SK-N-SH (cell line): ENCODE measurements around the gene TNFRSF12A. TPM values are rescaled to one million over a fixed set of nuclear protein-coding genes. Genes with fewer than 3 reads are reported as not detected.

ENCODE experiments used
- CTCF ChIA-PET: fragments of 300-600, 350-600 bp; formaldehyde crosslinking; extraction: SDS; loops from one replicate; lab custom pipeline; 2021; lab: Yijun Ruan, JAX
- POLR2A ChIA-PET: fragments of 350-600 bp; sonication (Branson Sonifier 250); formaldehyde crosslinking; extraction: SDS; loops from one replicate; lab custom pipeline; 2020; ENCODE audit warnings: antibody characterized with exemption, inconsistent platforms; lab: Yijun Ruan, JAX
- DNase-seq: peaks from one replicate; pipeline ENCODE4 v3.0.0; 2012
- H2AFZ ChIP-seq: fragments of 200-600 bp; sonication (generic); 2 replicates; pipeline ENCODE4 v1.8.1; 2016; ENCODE audit warnings: antibody characterized with exemption, mild to moderate bottlenecking, low read depth
- H3F3A ChIP-seq: fragments of 200-600 bp; sonication (generic); replicated peaks from 2 replicates; pipeline ENCODE3; 2016; ENCODE audit warnings: antibody characterized with exemption, mild to moderate bottlenecking; ENCODE audit not compliant: insufficient read depth
- H3K27ac ChIP-seq, 2 experiments: fragments of 200-500 bp in 1 of 2; fragments of 200-600 bp in 1 of 2; sonication (Bioruptor generic) in 1 of 2; sonication (generic), shearing (Covaris generic) in 1 of 2; 2 replicates each; pipeline versions ENCODE4 v1.5.1 to v1.6.1; 2014 to 2016; ENCODE audit warnings: low read depth in 2 of 2, inconsistent platforms in 1 of 2, low read length in 1 of 2, mild to moderate bottlenecking in 1 of 2, mixed read lengths in 1 of 2
- H3K27me3 ChIP-seq: fragments of 200-600 bp; sonication (generic), shearing (Covaris generic); 2 replicates; pipeline ENCODE4 v1.6.1; 2016; ENCODE audit warnings: mixed run types; ENCODE audit not compliant: insufficient read depth
- H3K36me3 ChIP-seq, 2 experiments: fragments of 200-500 bp in 1 of 2; fragments of 200-600 bp in 1 of 2; sonication (Bioruptor generic) in 1 of 2; sonication (generic) in 1 of 2; replicated peaks in 1 of 2; 2 replicates each; pipeline versions ENCODE3 to v1.5.1; 2014 to 2016; ENCODE audit warnings: low read length in 1 of 2, mild to moderate bottlenecking in 1 of 2; ENCODE audit not compliant: insufficient read depth in 2 of 2, control insufficient read depth in 1 of 2
- H3K4me1 ChIP-seq, 2 experiments: fragments of 200-500 bp in 1 of 2; fragments of 200-600 bp in 1 of 2; sonication (Bioruptor generic) in 1 of 2; sonication (generic), shearing (Covaris generic) in 1 of 2; 2 replicates each; pipeline versions ENCODE4 v1.5.1 to v1.6.1; 2014 to 2016; ENCODE audit warnings: low read depth in 1 of 2, low read length in 1 of 2, mixed run types in 1 of 2; ENCODE audit not compliant: insufficient read depth in 2 of 2, control insufficient read depth in 1 of 2
- H3K4me2 ChIP-seq: fragments of 200-600 bp; sonication (generic), shearing (Covaris generic); 2 replicates; pipeline ENCODE4 v1.6.1; 2017; ENCODE audit warnings: mixed run types
- H3K4me3 ChIP-seq, 2 experiments: fragments of 200-500 bp in 1 of 2; fragments of 200-600 bp in 1 of 2; sonication (Bioruptor generic) in 1 of 2; sonication (generic), shearing (Covaris generic) in 1 of 2; 2 replicates each; pipeline versions ENCODE4 v1.5.1 to v1.8.1; 2014 to 2016; ENCODE audit warnings: low read depth in 2 of 2, inconsistent platforms in 1 of 2, low read length in 1 of 2, mild to moderate bottlenecking in 1 of 2, mixed read lengths in 1 of 2, moderate library complexity in 1 of 2
- H3K79me2 ChIP-seq: fragments of 200-600 bp; sonication (generic); 2 replicates; pipeline ENCODE4 v1.8.1; 2017; ENCODE audit warnings: mild to moderate bottlenecking; ENCODE audit not compliant: insufficient read depth
- H3K9ac ChIP-seq: fragments of 200-600 bp; sonication (generic); 2 replicates; pipeline ENCODE4 v1.6.1; 2017; ENCODE audit warnings: mixed run types
- H3K9me2 ChIP-seq: fragments of 200-600 bp; sonication (generic); 2 replicates; pipeline ENCODE4 v1.6.1; 2017; ENCODE audit warnings: mixed run types
- H3K9me3 ChIP-seq: fragments of 200-600 bp; sonication (generic); 2 replicates; pipeline ENCODE4 v1.6.1; 2017; ENCODE audit warnings: mixed run types, mild to moderate bottlenecking, moderate library complexity
- H4K20me1 ChIP-seq: fragments of 200-600 bp; sonication (generic); 2 replicates; pipeline ENCODE4 v1.6.1; 2017; ENCODE audit warnings: mild to moderate bottlenecking, mixed run types; ENCODE audit not compliant: insufficient read depth
- EP300 ChIP-seq, 2 experiments: IDR thresholded peaks; 2 replicates each; pipeline versions ENCODE4 v1.4.0 to v1.6.1; 2012; ENCODE audit warnings: borderline replicate concordance in 1 of 2, low read depth in 1 of 2, low read length in 1 of 2
- EZH2phosphoT487 ChIP-seq: fragments of 200-600 bp; sonication (generic); IDR thresholded peaks from 2 replicates; pipeline ENCODE4 v1.6.1; 2017; ENCODE audit warnings: low read depth, mixed run types, mild to moderate bottlenecking, antibody characterized with exemption, moderate library complexity, borderline replicate concordance
- FOSL2 ChIP-seq: IDR thresholded peaks from 2 replicates; pipeline ENCODE4 v1.4.0; 2012; ENCODE audit warnings: low read depth, mild to moderate bottlenecking, moderate library complexity, borderline replicate concordance
- GABPA ChIP-seq: IDR thresholded peaks from 2 replicates; pipeline ENCODE4 v1.4.0; 2012; ENCODE audit warnings: low read depth, mild to moderate bottlenecking
- GATA2 ChIP-seq: sonication (generic); formaldehyde crosslinking; IDR thresholded peaks from 2 replicates; pipeline ENCODE4 v1.5.0; 2020; ENCODE audit warnings: mild to moderate bottlenecking, missing genetic modification reagents
- JUND ChIP-seq: IDR thresholded peaks from 2 replicates; pipeline ENCODE4 v1.4.0; 2012
- MEF2A ChIP-seq: IDR thresholded peaks from 2 replicates; pipeline ENCODE4 v1.4.0; 2012; ENCODE audit warnings: low read depth, borderline replicate concordance
- RFX5 ChIP-seq: IDR thresholded peaks from 2 replicates; pipeline ENCODE4 v1.6.1; 2012; ENCODE audit warnings: mild to moderate bottlenecking, improper control_type of control experiment, low read length
- SMC3 ChIP-seq: IDR thresholded peaks from 2 replicates; pipeline ENCODE4 v1.6.1; 2012; ENCODE audit warnings: low read depth, low read length, improper control_type of control experiment
- TEAD4 ChIP-seq: IDR thresholded peaks from 2 replicates; pipeline ENCODE4 v1.4.0; 2012; ENCODE audit warnings: mild to moderate bottlenecking, borderline replicate concordance; ENCODE audit not compliant: insufficient read depth
- WGBS: methylation state at CpG from one replicate; pipeline ENCODE4 v1.1.6; 2017; ENCODE audit warnings: low lambda C conversion rate; 5-methylcytosine and 5-hydroxymethylcytosine counted together
- polyA plus RNA-seq, 3 experiments: library from polyadenylated mRNA; depleted of rRNA; stranded (reverse); fragments of >200 nt; gene quantifications; 2 replicates each; pipeline ENCODE4 v1.2.3, GENCODE V29; 2012
- TF ChIP-seq, protein P1 (sequence below): IDR thresholded peaks from 2 replicates; pipeline ENCODE4 v1.6.1; 2012; ENCODE audit warnings: mild to moderate bottlenecking, low read depth, low read length, moderate library complexity
- TF ChIP-seq, protein P2 (sequence below): fragments of 200-600 bp; sonication (generic); IDR thresholded peaks from 2 replicates; pipeline ENCODE4 v1.6.1; 2017; ENCODE audit warnings: antibody characterized with exemption, mild to moderate bottlenecking, moderate library complexity
- TF ChIP-seq, protein P3 (sequence below): IDR thresholded peaks from 2 replicates; pipeline ENCODE4 v1.4.0; 2012; ENCODE audit warnings: low read depth, borderline replicate concordance
- TF ChIP-seq, protein P4 (sequence below): fragments of 150-350 bp; IDR thresholded peaks from 2 replicates; pipeline ENCODE4 v1.6.1; 2017; ENCODE audit warnings: antibody characterized with exemption, low read length, low read depth, borderline replicate concordance

Gene TNFRSF12A
- polyA plus RNA-seq, 1 of the 3 experiments (the other 2 are of a cell fraction) = 374 TPM

DNA sequence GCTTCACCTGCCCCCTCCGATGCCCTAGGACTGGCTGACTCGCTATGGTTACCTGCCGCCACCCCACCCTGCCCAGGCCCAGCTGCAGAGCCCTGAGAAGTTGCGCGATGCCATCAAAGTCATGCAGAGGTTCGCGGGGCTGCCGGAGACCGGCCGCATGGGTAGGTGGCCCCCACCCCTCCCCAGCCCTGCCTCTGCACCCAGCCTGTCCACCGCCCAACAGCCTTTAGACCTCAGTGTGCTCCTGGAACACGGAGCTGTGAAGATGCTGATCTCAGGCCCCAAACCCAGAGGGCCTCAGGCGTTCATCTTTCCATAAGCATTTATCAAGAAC, 27.2 kb downstream of the TNFRSF12A start:
- Histone ChIP-seq H3K4me1 (no peaks in the 10 kb centered on the region; a peak in 1 of 4 replicates), H3K4me3 (no peak overlapping the region), H3K4me2 (no peak overlapping the region), H3K9me2 (no peaks in the 10 kb centered on the region), H4K20me1 (no peaks in the 10 kb centered on the region), H3F3A (peaks cover 8% of the 10 kb centered on the region), H3K36me3 (no peaks in the 10 kb centered on the region), H3K27me3 (peaks cover 68% of the 10 kb centered on the region), H3K27ac (no peak overlapping the region), H3K79me2 (no peaks in the 10 kb centered on the region), H3K9ac (no peak overlapping the region), H2AFZ (no peak overlapping the region), H3K9me3 (no peaks in the 10 kb centered on the region)
- 13% methylated on average over 3 of the region's 13 CpGs for WGBS
- DNase-seq = no peak
- TF ChIP-seq, protein P1, sequence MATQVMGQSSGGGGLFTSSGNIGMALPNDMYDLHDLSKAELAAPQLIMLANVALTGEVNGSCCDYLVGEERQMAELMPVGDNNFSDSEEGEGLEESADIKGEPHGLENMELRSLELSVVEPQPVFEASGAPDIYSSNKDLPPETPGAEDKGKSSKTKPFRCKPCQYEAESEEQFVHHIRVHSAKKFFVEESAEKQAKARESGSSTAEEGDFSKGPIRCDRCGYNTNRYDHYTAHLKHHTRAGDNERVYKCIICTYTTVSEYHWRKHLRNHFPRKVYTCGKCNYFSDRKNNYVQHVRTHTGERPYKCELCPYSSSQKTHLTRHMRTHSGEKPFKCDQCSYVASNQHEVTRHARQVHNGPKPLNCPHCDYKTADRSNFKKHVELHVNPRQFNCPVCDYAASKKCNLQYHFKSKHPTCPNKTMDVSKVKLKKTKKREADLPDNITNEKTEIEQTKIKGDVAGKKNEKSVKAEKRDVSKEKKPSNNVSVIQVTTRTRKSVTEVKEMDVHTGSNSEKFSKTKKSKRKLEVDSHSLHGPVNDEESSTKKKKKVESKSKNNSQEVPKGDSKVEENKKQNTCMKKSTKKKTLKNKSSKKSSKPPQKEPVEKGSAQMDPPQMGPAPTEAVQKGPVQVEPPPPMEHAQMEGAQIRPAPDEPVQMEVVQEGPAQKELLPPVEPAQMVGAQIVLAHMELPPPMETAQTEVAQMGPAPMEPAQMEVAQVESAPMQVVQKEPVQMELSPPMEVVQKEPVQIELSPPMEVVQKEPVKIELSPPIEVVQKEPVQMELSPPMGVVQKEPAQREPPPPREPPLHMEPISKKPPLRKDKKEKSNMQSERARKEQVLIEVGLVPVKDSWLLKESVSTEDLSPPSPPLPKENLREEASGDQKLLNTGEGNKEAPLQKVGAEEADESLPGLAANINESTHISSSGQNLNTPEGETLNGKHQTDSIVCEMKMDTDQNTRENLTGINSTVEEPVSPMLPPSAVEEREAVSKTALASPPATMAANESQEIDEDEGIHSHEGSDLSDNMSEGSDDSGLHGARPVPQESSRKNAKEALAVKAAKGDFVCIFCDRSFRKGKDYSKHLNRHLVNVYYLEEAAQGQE = no peak
- TF ChIP-seq TEAD4 = no peak
- no peak for TF ChIP-seq EZH2phosphoT487
- TF ChIP-seq, protein P2, sequence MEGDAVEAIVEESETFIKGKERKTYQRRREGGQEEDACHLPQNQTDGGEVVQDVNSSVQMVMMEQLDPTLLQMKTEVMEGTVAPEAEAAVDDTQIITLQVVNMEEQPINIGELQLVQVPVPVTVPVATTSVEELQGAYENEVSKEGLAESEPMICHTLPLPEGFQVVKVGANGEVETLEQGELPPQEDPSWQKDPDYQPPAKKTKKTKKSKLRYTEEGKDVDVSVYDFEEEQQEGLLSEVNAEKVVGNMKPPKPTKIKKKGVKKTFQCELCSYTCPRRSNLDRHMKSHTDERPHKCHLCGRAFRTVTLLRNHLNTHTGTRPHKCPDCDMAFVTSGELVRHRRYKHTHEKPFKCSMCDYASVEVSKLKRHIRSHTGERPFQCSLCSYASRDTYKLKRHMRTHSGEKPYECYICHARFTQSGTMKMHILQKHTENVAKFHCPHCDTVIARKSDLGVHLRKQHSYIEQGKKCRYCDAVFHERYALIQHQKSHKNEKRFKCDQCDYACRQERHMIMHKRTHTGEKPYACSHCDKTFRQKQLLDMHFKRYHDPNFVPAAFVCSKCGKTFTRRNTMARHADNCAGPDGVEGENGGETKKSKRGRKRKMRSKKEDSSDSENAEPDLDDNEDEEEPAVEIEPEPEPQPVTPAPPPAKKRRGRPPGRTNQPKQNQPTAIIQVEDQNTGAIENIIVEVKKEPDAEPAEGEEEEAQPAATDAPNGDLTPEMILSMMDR = no peak
- TF ChIP-seq, protein P3, sequence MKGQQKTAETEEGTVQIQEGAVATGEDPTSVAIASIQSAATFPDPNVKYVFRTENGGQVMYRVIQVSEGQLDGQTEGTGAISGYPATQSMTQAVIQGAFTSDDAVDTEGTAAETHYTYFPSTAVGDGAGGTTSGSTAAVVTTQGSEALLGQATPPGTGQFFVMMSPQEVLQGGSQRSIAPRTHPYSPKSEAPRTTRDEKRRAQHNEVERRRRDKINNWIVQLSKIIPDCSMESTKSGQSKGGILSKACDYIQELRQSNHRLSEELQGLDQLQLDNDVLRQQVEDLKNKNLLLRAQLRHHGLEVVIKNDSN = no peak
- TF ChIP-seq GABPA = no peak
- no peak for TF ChIP-seq JUND
- TF ChIP-seq EP300 (IDR thresholded peaks at IDR 0.05; ENCODE audit: borderline replicate concordance in 1 of 2, low read depth in 1 of 2, low read length in 1 of 2) = no peak
- no peak for TF ChIP-seq SMC3
- no peak for TF ChIP-seq GATA2 (CRISPR knock-in tag)
- no peak for TF ChIP-seq FOSL2
- TF ChIP-seq MEF2A = no peak
- TF ChIP-seq, protein P4, sequence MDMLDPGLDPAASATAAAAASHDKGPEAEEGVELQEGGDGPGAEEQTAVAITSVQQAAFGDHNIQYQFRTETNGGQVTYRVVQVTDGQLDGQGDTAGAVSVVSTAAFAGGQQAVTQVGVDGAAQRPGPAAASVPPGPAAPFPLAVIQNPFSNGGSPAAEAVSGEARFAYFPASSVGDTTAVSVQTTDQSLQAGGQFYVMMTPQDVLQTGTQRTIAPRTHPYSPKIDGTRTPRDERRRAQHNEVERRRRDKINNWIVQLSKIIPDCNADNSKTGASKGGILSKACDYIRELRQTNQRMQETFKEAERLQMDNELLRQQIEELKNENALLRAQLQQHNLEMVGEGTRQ = no peak
- TF ChIP-seq RFX5 = no peak
- CTCF ChIA-PET = interaction anchor here (0.7 to 5.8 kb wide), 7 partner anchors 12 to 459 kb away, joined by 3 to 57 read pairs (median 16); no protein-coding TSS in a partner anchor
- POLR2A ChIA-PET = no interaction called here
